ENCODE data around the gene TLE4. TPM values are rescaled to one million over a fixed set of nuclear protein-coding genes. Genes with fewer than 3 reads are reported as not detected.

Gene TLE4
- total and polyA plus RNA-seq, 5 experiments from 2014 or later = 25.3 to 110 (median 37.8) TPM

DNA sequence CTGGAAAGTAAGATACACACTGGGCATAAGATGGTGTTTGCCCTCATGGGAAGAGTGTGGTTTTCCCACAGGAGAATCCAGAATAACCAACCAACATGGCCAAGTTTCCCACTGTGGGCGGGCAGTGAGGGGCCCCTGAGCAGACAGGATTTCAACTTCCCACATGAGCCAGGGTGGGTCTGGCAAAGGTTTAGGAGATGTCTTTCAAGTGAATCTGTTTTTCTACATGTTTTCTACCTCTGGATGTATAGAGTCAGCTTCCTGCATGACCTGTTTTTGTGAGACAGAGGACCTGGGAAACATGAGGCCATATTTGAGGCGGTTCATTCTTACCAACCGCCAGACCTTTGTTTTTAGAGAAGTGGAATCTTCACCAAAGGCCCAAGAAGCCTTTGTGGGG is 100.5 kb downstream of the TLE4 start:
- no peak for ATAC-seq
- Mint-ChIP-seq H3K27me3 (no peaks in the 10 kb centered on the region), H3K27ac (peak overlapping the region in 1 of 10 donors; percentile 34), H3K36me3 (peaks cover 7 to 50% (median 21%) of the 10 kb centered on the region in 3 donors), H3K9me3 (no peaks in the 10 kb centered on the region), H3K4me1 (peaks cover 41 to 74% (median 65%) of the 10 kb centered on the region in 4 donors), H3K4me3 (peak overlapping the region in 3 of 10 donors; percentile 5 to 27 (median 20))
- POLR2A ChIA-PET = interaction anchor here (1.7 kb wide), 1 partner anchor 100 kb away, joined by 7 read pairs; the partner anchor contains the start of gene TLE4
- DNase-seq = no peak

DNA sequence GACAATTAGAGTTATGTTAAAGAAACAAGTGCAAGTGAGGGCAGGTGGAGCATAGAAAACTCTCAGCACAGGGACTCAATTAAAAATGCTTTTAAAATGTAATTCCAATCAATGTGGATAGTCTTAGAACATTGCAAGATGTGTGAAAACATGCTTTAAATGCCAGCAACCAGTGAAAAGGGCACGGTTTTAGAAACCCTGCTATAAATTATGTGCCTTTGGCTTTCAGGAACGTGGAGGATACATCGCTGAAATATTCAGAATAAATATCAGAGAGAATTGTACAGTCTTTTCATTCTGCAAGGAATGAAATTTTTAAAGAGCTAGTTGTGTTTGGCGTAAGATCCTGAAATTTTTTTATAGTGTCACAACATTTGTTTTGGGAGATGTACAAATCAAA is 101.1 kb downstream of the TLE4 start:
- Mint-ChIP-seq H3K27ac (peak overlapping the region in 3 of 10 donors; percentile 22 to 34 (median 24)), H3K4me1 (peaks cover 37 to 67% (median 63%) of the 10 kb centered on the region in 4 donors), H3K27me3 (no peaks in the 10 kb centered on the region), H3K9me3 (peaks cover 0 to 4% (median 0%) of the 10 kb centered on the region in 9 donors), H3K36me3 (peaks cover 7 to 51% (median 27%) of the 10 kb centered on the region in 3 donors), H3K4me3 (peak overlapping the region in 3 of 10 donors; percentile 5 to 30 (median 22))
- no peak for ATAC-seq
- POLR2A ChIA-PET = interaction anchor here (1.7 kb wide), 1 partner anchor 101 kb away, joined by 7 read pairs; the partner anchor contains the start of gene TLE4
- DNase-seq = no peak

DNA sequence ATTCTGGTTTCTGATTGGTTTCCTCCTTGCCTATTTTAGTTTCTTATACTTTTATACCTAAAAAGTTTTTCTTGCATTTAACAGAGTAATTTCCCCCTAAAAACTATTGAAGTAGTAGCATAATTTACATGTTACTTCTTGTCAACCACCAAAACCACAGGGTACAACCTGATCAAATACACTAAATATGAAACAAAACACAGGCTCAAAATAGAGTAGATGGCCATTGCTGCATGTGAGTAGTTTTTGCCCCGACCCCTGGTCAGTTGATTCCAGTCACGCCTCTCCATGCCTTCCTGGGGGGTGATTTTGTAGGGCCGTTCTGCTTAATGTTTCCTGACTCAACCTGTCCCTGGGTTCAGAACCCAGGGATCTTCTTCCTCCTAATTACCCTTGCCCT is 101.8 kb downstream of the TLE4 start:
- ATAC-seq (peak in 1 of 2 donors; percentile 18), DNase-seq (no peak)
- peak overlapping the region in 5 of 10 donors; percentile 38 to 79 (median 58) for H3K27ac Mint-ChIP-seq
- peak overlapping the region in 6 of 10 donors; percentile 3 to 57 (median 26) for H3K4me3 Mint-ChIP-seq
- H3K36me3 Mint-ChIP-seq = peaks cover 7 to 48% (median 26%) of the 10 kb centered on the region in 3 donors
- H3K9me3 Mint-ChIP-seq = peaks cover 0 to 4% (median 0%) of the 10 kb centered on the region in 9 donors
- H3K27me3 Mint-ChIP-seq = no peaks in the 10 kb centered on the region
- POLR2A ChIA-PET = no interaction called here
- H3K4me1 Mint-ChIP-seq = peaks cover 33 to 62% (median 60%) of the 10 kb centered on the region in 4 donors

DNA sequence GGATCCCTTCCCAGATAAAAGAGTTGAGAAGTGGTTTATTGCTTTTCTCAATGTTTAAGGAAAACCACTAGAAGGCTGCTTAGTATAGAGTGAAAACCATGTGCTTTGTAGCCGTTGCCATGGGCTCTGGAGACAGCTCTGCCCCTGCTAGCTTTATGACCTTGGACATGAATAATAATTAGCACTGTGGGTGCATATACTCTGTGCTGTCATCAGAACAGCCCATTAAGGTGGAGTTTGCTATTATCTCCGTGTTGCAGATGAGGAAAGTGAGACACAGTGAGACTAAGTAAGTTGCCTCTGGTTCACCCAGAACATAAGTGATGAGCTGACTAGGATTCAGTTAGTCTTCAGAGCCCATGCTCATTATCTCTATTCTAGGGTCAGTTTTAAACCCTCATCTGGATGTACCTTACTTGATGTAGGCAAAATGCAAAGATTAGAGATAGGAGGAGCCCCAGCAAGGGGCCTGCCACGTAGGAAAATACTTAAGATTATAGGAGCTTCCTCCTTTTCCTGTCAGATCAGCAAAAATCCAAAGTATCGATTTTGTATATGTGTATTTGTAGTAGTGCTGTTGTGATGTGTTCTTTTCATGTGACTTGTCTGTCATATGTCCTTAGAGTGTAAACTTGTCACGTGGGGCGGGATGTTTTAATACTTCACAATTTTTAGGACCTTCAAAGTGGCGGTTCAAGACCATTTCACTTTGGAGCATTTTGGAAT is 102.5 kb downstream of the TLE4 start:
- Mint-ChIP-seq H3K27me3 (no peaks in the 10 kb centered on the region), H3K9me3 (peaks cover 0 to 4% (median 0%) of the 10 kb centered on the region in 9 donors), H3K36me3 (peaks cover 3 to 45% (median 28%) of the 10 kb centered on the region in 3 donors), H3K4me3 (peak overlapping the region in 5 of 10 donors; percentile 15 to 57 (median 31)), H3K27ac (peak overlapping the region in 4 of 10 donors; percentile 38 to 79 (median 62)), H3K4me1 (peaks cover 29 to 58% (median 56%) of the 10 kb centered on the region in 4 donors)
- ATAC-seq (no peak), DNase-seq (no peak)
- POLR2A ChIA-PET = no interaction called here

DNA sequence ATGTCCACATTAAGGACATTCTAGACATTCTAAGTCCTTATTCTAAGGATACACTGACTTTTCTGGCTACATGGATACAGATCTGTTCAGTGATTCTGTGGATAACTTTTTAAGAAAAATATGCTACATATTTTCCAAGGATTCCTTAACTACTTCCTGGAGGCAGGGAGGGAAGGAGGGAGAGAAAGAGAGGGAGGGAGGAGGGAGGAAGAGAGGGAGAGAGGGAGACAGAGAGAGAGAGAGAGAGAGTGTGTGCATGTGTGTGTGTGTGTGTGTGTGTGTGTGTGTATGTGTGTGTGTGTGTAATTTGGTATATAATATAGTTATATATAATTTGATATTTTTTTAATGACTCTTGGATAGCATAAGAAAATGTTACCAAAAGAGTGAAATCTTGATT is 109.8 kb downstream of the TLE4 start:
- H3K27me3 Mint-ChIP-seq = no peaks in the 10 kb centered on the region
- H3K4me1 Mint-ChIP-seq = peaks cover 17 to 46% (median 37%) of the 10 kb centered on the region in 4 donors
- H3K9me3 Mint-ChIP-seq = peaks cover 0 to 4% (median 0%) of the 10 kb centered on the region in 9 donors
- ATAC-seq = no peak
- H3K4me3 Mint-ChIP-seq = no peak overlapping the region
- no peak for DNase-seq
- peaks cover 0 to 12% (median 9%) of the 10 kb centered on the region in 3 donors for H3K36me3 Mint-ChIP-seq
- H3K27ac Mint-ChIP-seq = peak overlapping the region in 2 of 10 donors; percentile 11 to 70
- POLR2A ChIA-PET = no interaction called here

DNA sequence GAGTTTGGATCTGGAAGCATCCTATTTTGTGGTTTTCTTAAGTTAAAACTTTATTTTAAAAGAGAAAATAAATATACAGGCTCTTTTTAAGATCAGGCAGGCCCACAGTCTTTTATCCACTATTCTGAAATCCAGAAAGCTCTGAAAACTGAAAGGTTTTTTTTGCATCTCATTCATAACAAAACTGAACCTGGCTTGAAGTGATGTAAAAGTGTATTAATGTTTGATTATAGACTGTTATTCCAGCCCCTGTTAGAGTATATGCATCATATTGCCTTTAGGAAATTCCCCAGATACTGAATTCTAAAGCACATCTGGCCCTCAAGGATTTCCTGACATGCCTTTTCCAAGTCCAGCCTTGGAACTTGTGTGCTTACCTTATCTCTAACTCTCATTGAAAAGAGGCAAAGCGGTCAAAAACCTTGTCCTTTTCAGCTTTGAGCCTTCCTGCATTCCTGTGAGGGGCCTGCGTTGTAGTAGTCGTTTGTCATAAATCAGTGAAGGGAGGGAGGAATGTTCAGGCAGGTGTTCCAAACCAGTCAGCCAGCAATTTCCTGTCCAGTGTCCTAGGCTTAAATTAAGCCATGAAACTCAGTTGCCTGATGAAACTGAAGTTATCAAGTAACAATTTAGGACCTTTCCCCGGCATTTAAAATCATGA is 110.4 kb downstream of the TLE4 start:
- Mint-ChIP-seq H3K4me3 (no peak overlapping the region), H3K27me3 (no peaks in the 10 kb centered on the region), H3K27ac (no peak overlapping the region), H3K9me3 (peaks cover 0 to 6% (median 0%) of the 10 kb centered on the region in 9 donors), H3K36me3 (peaks cover 0 to 11% (median 8%) of the 10 kb centered on the region in 3 donors), H3K4me1 (peaks cover 16 to 51% (median 43%) of the 10 kb centered on the region in 4 donors)
- ATAC-seq (no peak), DNase-seq (no peak)
- POLR2A ChIA-PET = no interaction called here

DNA sequence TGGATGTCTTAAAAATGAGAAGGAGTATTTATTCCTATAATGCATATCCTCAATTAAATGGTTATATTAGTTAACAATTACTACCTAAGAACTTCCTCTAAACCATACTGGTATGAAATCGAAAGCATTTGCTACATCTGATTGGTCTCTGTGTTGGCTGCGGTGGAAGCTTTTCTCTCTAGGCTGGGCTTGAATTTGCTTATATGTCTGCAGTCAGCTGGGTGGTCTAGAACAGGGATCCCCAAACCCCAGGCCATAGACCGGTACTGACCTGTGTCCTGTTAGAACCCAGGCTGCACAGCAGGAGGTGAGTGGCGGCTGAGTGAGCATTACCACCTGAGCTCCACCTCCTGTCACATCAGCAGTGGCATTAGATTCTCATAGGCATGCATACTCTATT is 112.3 kb downstream of the TLE4 start:
- DNase-seq (no peak), ATAC-seq (no peak)
- H3K9me3 Mint-ChIP-seq = peaks cover 0 to 10% (median 0%) of the 10 kb centered on the region in 9 donors
- H3K27ac Mint-ChIP-seq = peak overlapping the region in 5 of 10 donors; percentile 25 to 87 (median 28)
- peaks cover 24 to 67% (median 57%) of the 10 kb centered on the region in 4 donors for H3K4me1 Mint-ChIP-seq
- no peaks in the 10 kb centered on the region for H3K27me3 Mint-ChIP-seq
- POLR2A ChIA-PET = no interaction called here
- H3K4me3 Mint-ChIP-seq = no peak overlapping the region
- H3K36me3 Mint-ChIP-seq = peaks cover 0 to 3% (median 2%) of the 10 kb centered on the region in 3 donors

DNA sequence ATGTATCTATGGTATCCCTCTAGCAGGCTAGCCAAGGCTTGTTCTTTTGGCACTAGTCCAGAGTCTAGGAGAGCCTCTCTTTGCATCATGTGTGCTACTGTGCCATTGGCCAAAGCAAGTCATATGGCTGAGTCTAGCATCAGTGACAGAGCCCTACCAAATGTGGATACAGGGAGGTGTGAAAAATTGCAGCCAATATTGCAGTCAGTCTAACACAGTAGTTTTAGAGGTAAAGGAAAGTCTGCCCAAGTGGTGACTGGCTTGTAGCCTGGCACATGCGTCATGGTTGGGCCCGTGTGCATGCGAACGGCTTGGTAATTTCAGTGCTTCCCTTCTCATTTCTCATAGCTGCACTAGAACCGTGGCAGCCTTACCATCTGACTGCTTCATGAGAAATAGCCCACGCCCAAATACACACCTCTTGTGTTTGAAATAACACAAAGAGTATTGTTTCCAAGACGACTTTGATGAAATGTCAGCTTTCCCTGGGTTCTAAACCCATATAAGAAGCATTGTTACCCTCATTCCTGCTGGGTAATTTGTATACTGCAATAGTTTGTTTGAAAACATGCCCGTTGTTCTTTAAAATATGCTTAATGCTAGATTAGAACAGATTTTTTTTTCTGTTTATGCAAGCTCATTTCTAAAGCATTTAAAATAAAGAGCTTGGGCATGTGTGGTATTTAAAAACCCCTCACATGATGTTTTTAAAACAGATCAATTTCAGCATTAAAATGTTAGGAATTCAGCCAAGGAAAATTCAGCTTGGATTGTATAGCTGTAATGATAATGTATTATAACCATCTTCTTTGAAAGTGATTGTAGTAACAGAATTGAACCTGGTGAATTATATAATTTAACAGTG is 113.2 kb downstream of the TLE4 start:
- H3K36me3 Mint-ChIP-seq = peaks cover 0 to 3% (median 2%) of the 10 kb centered on the region in 3 donors
- no peaks in the 10 kb centered on the region for H3K27me3 Mint-ChIP-seq
- peaks cover 25 to 71% (median 60%) of the 10 kb centered on the region in 4 donors for H3K4me1 Mint-ChIP-seq
- DNase-seq (no peak), ATAC-seq (no peak)
- H3K4me3 Mint-ChIP-seq = no peak overlapping the region
- H3K27ac Mint-ChIP-seq = peak overlapping the region in 2 of 10 donors; percentile 14 to 26
- peaks cover 0 to 10% (median 0%) of the 10 kb centered on the region in 9 donors for H3K9me3 Mint-ChIP-seq
- POLR2A ChIA-PET = no interaction called here

DNA sequence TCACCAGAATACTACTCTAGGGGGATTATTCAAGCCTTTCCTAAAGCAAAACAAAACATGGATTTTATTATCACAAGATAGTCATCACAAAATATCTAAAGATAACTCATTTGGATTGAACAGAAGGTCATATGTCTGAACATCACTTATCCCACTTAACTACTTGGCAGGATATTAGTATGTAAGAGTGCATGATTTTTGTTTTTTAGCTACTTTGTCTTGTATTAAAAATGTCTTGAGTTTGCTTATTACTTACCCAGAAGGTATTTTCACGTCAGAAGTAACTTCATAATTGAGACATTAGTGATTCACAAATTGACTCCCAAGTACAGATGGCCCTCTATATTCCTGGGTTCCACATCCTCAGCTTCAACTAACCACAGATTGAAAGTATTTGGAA is 113.8 kb downstream of the TLE4 start:
- H3K27ac Mint-ChIP-seq = peak overlapping the region in 2 of 10 donors; percentile 12 to 14
- H3K4me1 Mint-ChIP-seq = peaks cover 25 to 71% (median 62%) of the 10 kb centered on the region in 4 donors
- ATAC-seq (no peak), DNase-seq (no peak)
- peaks cover 0 to 3% (median 2%) of the 10 kb centered on the region in 3 donors for H3K36me3 Mint-ChIP-seq
- POLR2A ChIA-PET = no interaction called here
- H3K4me3 Mint-ChIP-seq = no peak overlapping the region
- H3K9me3 Mint-ChIP-seq = peaks cover 0 to 10% (median 0%) of the 10 kb centered on the region in 9 donors
- no peaks in the 10 kb centered on the region for H3K27me3 Mint-ChIP-seq

DNA sequence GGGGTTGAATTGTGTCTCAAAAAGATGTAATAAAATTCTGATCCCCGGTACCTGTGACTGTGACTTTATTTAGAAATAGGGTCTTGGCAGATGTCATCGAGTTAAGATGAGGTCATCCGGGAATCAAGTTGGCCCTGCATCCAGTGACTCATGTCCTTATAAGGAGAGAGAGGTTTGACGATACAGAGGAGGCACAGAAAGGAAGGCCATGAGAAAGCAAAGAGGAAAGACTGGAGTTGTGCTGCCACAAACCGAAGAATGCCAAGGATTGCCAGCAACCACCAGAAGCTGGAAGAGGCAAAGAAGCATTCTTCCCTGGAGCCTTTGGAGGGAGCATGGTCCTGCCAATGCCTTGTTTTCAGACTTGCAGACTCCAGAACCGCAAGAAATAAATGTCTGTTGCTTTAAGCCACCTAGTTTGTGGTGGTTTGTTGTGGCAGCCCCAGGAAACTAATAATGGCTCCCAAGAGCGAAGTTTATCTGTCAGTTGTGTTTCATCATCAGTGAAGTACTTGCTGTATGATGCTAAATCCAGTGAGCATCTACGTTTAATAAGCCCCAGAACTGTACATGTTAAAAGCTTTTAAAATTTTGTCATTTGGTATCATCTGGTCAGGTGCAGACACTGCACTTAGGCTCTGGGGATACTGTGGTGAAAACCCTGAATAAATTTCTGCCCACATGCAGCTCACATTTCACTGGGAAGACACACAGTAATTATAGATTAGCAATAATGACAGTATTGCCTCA is 114.8 kb downstream of the TLE4 start:
- POLR2A ChIA-PET = no interaction called here
- Mint-ChIP-seq H3K4me1 (peaks cover 26 to 72% (median 64%) of the 10 kb centered on the region in 4 donors), H3K36me3 (peaks cover 0 to 10% (median 3%) of the 10 kb centered on the region in 3 donors), H3K4me3 (peak overlapping the region in 9 of 10 donors; percentile 36 to 68 (median 56)), H3K27ac (peak overlapping the region in 9 of 10 donors; percentile 4 to 91 (median 42)), H3K9me3 (peaks cover 0 to 10% (median 0%) of the 10 kb centered on the region in 9 donors), H3K27me3 (no peaks in the 10 kb centered on the region)
- peak in 1 of 2 donors; percentile 31 for ATAC-seq
- peak in 1 of 10 donors; percentile 3 for DNase-seq

DNA sequence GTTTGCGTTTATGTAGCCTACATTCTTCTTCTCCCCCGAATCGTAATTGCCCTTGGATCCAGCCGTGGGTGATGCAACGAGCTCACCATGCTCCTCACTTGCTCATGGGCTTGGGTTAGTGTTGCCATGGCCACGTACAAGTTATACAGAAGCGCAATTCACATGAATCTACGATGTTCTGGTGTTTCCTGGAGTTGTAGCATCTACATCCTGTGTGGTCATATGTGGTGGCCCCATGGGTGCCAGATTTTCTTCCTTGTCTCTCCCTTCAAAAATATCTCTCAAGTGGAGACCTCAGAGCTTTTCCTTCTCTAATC is 115.3 kb downstream of the TLE4 start:
- Mint-ChIP-seq H3K36me3 (peaks cover 0 to 11% (median 5%) of the 10 kb centered on the region in 3 donors), H3K27ac (peak overlapping the region in 8 of 10 donors; percentile 4 to 91 (median 37)), H3K4me1 (peaks cover 28 to 75% (median 67%) of the 10 kb centered on the region in 4 donors), H3K9me3 (peaks cover 0 to 10% (median 0%) of the 10 kb centered on the region in 9 donors), H3K4me3 (peak overlapping the region in 9 of 10 donors; percentile 1 to 68 (median 54)), H3K27me3 (no peaks in the 10 kb centered on the region)
- DNase-seq (peak in 7 of 10 donors; percentile 2 to 63 (median 52)), ATAC-seq (peak; percentile 68 to 98)
- POLR2A ChIA-PET = no interaction called here

All from naive thymus-derived CD8-positive, alpha-beta T cell (primary cell).